Measurements from ENCODE around the gene ZNF280C.

Gene ZNF280C

DNA sequence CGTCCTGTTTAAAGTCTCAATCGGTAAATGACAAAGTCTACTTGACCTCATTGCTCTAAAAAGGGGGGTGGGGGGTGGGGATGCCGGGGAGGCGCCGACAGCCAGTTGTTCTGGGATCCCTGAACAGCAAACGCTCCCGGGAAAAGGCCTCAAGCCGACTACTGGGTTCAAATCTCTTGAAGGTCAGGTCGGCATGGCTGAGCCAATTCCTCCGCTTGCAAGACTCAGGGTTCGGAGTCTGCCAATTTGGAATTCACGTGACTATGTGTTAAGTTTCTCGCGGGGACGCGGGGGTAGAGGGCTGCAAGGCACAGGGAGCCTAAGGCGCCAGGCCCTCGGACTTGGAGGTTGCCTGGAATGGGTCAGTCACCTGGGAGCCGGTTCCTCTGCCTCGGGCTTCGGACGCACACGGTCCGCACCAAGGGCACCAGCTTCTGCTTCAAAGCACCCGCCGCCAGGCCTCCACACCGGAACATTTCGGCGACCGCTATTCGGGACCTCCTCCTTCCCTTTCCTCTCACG, 103.5 kb downstream of the ZNF280C start:
- POLR2A ChIA-PET, result interaction anchor here (1.1 kb wide), 1 partner anchor 9 kb away, joined by 4 read pairs; no protein-coding TSS in a partner anchor
- CTCF ChIA-PET, result interaction anchor here (1.0 kb wide), 1 partner anchor 11 kb away, joined by 3 read pairs; no protein-coding TSS in a partner anchor
- H3K4me3 ChIP-seq (ENCODE audit: low read depth, low read length), result peak overlapping the region; percentile 74
- TF ChIP-seq, protein P1, sequence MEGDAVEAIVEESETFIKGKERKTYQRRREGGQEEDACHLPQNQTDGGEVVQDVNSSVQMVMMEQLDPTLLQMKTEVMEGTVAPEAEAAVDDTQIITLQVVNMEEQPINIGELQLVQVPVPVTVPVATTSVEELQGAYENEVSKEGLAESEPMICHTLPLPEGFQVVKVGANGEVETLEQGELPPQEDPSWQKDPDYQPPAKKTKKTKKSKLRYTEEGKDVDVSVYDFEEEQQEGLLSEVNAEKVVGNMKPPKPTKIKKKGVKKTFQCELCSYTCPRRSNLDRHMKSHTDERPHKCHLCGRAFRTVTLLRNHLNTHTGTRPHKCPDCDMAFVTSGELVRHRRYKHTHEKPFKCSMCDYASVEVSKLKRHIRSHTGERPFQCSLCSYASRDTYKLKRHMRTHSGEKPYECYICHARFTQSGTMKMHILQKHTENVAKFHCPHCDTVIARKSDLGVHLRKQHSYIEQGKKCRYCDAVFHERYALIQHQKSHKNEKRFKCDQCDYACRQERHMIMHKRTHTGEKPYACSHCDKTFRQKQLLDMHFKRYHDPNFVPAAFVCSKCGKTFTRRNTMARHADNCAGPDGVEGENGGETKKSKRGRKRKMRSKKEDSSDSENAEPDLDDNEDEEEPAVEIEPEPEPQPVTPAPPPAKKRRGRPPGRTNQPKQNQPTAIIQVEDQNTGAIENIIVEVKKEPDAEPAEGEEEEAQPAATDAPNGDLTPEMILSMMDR (IDR thresholded peaks at IDR 0.05; ENCODE audit: insufficient read depth, low read length, missing control alignments), result no peak
- DNase-seq (ENCODE audit: low read depth, low spot score), result no peak

DNA sequence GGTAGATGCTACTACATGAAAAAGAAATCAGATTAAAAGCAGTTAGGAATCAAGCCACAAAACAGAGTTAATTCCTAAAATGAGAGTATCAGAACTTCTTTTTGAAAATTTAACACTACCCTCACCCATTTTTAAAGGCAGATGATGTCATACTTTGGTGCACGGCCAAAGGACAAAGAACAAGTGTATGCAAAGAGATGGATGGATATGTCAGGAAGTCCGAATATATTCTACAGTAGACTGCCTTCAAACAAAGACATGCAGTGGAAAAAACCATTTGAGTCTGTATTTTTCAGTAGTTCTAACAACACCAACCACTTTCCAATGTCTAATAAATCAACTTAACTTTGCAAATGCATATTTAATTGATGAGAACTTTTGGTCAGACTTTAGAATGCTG, 105.3 kb downstream of the ZNF280C start:
- no peak for DNase-seq (ENCODE audit: low read depth, low spot score)
- CTCF ChIA-PET, result no interaction called here
- TF ChIP-seq, protein P1 (IDR thresholded peaks at IDR 0.05; ENCODE audit: insufficient read depth, low read length, missing control alignments), result no peak
- POLR2A ChIA-PET, result no interaction called here
- no peak overlapping the region for H3K4me3 ChIP-seq (ENCODE audit: low read depth, low read length)

DNA sequence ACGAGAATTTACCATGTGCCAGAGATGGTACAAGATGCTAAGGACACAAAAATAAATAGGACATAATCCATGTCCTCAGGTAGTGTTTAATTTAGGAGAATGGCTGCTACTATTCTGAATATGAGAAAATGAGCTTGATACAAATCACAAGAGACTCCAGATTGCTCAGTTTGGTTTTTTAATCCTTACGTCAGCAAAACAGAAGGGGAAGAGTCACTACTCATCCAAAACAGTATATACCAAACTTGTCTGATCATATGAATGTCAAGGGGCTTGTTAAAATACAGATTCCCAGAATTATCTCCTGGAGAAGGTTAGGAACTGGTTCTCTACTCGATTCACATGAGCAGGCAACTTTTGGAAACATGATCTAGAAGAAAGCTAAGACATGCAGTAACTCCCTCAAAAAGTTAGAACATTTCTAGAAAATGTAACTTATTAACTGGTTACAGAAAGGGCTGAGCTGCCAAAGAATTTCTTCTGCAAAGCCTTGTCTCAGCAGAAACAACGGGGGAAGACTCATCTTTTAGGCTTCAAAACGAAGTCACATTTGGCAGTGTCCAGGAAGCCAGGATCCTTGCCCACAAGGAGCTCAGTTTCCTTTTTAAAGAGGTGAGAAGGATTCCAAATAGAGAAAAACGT, 106.5 kb downstream of the ZNF280C start:
- ChIA-PET POLR2A (no interaction called here), CTCF (no interaction called here)
- TF ChIP-seq, protein P1 (IDR thresholded peaks at IDR 0.05; ENCODE audit: insufficient read depth, low read length, missing control alignments), result no peak
- no peak for DNase-seq (ENCODE audit: low read depth, low spot score)
- H3K4me3 ChIP-seq (ENCODE audit: low read depth, low read length), result no peak overlapping the region

DNA sequence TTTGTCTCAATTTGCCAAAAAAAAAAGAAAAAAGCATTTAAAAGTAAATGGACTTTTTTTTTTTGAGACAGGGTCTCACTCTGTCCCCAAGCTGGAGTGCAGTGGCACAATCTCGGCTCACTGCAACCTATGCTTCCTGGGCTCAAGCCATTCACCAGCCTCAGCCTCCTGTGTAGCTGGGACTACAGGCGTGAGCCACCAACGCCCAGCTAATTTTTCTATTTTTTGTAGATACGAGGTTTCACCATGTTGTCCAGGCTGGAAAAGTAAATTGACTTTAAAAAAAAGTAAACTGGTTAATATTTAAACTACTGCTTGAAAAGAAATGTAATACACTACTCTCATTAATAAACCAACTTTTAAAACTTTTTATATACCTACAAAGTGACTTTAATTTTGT, 108.9 kb downstream of the ZNF280C start:
- POLR2A ChIA-PET, result interaction anchor here (0.7 kb wide), 1 partner anchor 47 kb away, joined by 3 read pairs; no protein-coding TSS in a partner anchor
- CTCF ChIA-PET, result no interaction called here
- TF ChIP-seq, protein P1 (IDR thresholded peaks at IDR 0.05; ENCODE audit: insufficient read depth, low read length, missing control alignments), result no peak
- no peak overlapping the region for H3K4me3 ChIP-seq (ENCODE audit: low read depth, low read length)
- no peak for DNase-seq (ENCODE audit: low read depth, low spot score)

DNA sequence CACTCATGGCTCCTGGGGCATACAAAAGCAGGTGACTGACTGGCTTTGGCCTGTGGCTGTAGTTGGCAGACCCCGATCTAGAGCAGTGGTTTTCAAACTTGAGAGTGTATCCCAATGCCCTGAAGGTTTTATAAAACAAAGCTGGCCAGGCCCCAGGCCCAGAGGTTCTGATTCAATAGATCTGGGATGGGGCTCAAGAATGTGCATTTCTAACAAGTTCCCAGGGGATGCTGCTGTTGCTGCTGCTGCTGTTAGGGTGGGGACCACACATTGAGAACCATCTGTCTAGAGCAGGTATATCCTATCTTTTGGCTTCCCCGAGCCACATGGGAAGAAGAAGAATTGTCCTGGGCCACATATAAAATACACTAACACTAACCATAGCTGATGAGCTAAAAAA, 110.4 kb downstream of the ZNF280C start:
- ChIA-PET POLR2A (no interaction called here), CTCF (no interaction called here)
- TF ChIP-seq, protein P1 (IDR thresholded peaks at IDR 0.05; ENCODE audit: insufficient read depth, low read length, missing control alignments), result no peak

DNA sequence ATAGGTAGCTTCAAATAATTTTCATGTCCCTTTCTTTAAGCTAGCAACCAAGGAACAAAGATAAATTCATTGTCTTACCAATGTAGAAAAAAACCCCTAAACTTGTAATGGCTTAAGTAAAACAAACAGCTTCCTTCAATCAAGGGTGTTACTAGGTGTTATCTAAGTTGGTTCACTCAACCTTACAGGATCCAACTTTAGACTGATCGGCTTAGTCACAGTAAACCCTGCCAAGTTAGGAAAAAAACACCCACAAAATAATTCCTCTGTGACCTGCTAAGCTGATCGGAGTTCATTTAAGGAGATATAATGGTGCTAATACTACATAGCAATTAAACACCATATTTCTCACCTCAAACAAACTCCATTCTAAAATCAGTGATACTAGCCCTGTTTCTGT, 113.1 kb downstream of the ZNF280C start:
- TF ChIP-seq, protein P1 (IDR thresholded peaks at IDR 0.05; ENCODE audit: insufficient read depth, low read length, missing control alignments), result no peak
- POLR2A ChIA-PET, result interaction anchor here (1.4 kb wide), 1 partner anchor 10 kb away, joined by 4 read pairs; the partner anchor contains the start of gene AIFM1

More for the DNA sequence above, 110.4 kb downstream of the ZNF280C start:
- H3K4me3 ChIP-seq (ENCODE audit: low read depth, low read length), result no peak overlapping the region
- DNase-seq (ENCODE audit: low read depth, low spot score), result no peak

More for the DNA sequence above, 113.1 kb downstream of the ZNF280C start:
- CTCF ChIA-PET, result interaction anchor here (1.5 kb wide), 1 partner anchor 8 kb away, joined by 4 read pairs; no protein-coding TSS in a partner anchor
- no peak for DNase-seq (ENCODE audit: low read depth, low spot score)
- H3K4me3 ChIP-seq (ENCODE audit: low read depth, low read length), result no peak overlapping the region
